ENCODE measurements around the gene ADGRB3. TPM values are rescaled to one million over a fixed set of nuclear protein-coding genes. Genes with fewer than 3 reads are reported as not detected.

ADGRB3 gene
- total RNA-seq, 1 experiment from 2014 or later = not detected

GRCh38 chr6:68637071-68637470 is 2.0 kb downstream of the ADGRB3 start:
- BruUV-seq (replicated peaks) = no TSS peak
- CTCF ChIA-PET = interaction anchor here (0.5 to 1.8 kb wide), 28 partner anchors 9 to 1538 kb away, joined by 3 to 7 read pairs (median 3); no protein-coding TSS in a partner anchor

GRCh38 chr6:68637782-68638181 is 2.7 kb downstream of the ADGRB3 start:
- no peaks in the 10 kb centered on the region for H3K9me3 Mint-ChIP-seq (ENCODE audit: unreplicated experiment)
- CTCF ChIA-PET = interaction anchor here (0.5 to 1.8 kb wide), 22 partner anchors 8 to 1471 kb away, joined by 3 to 7 read pairs (median 3); no protein-coding TSS in a partner anchor
- intact Hi-C loops (cut with micrococcal nuclease) = loop anchor here (1.0 to 5.0 kb wide), 3 partner anchors 141 to 1470 kb away; no protein-coding TSS in a partner anchor
- peaks cover 11% of the 10 kb centered on the region for H3K4me1 Mint-ChIP-seq (ENCODE audit: insufficient read depth, unreplicated experiment)
- H3K27me3 Mint-ChIP-seq (ENCODE audit: insufficient read depth, unreplicated experiment) = peaks cover 99% of the 10 kb centered on the region
- H3K27ac Mint-ChIP-seq (ENCODE audit: low read depth, unreplicated experiment) = no peak overlapping the region
- H3K36me3 Mint-ChIP-seq (ENCODE audit: insufficient read depth, unreplicated experiment) = no peaks in the 10 kb centered on the region
- DNase-seq (ENCODE audit: unreplicated experiment) = no peak
- POLR2A ChIA-PET = interaction anchor here (0.7 kb wide), 1 partner anchor 140 kb away, joined by 4 read pairs; no protein-coding TSS in a partner anchor
- no peak for TF ChIP-seq CTCF (IDR thresholded peaks at IDR 0.05; ENCODE audit: unreplicated experiment)
- BruUV-seq (replicated peaks) = no TSS peak
- no peak overlapping the region for H3K4me3 Mint-ChIP-seq (ENCODE audit: unreplicated experiment)

More at GRCh38 chr6:68637071-68637470, 2.0 kb downstream of the ADGRB3 start:
- peaks cover 11% of the 10 kb centered on the region for H3K4me1 Mint-ChIP-seq (ENCODE audit: insufficient read depth, unreplicated experiment)
- no peak for DNase-seq (ENCODE audit: unreplicated experiment)
- H3K27me3 Mint-ChIP-seq (ENCODE audit: insufficient read depth, unreplicated experiment) = peaks cover 98% of the 10 kb centered on the region
- intact Hi-C loops (cut with micrococcal nuclease) = loop anchor here (5.0 kb wide), 1 partner anchor 1470 kb away; no protein-coding TSS in a partner anchor
- H3K4me3 Mint-ChIP-seq (ENCODE audit: unreplicated experiment) = no peak overlapping the region
- no peak for TF ChIP-seq CTCF (IDR thresholded peaks at IDR 0.05; ENCODE audit: unreplicated experiment)
- no peaks in the 10 kb centered on the region for H3K36me3 Mint-ChIP-seq (ENCODE audit: insufficient read depth, unreplicated experiment)
- POLR2A ChIA-PET = interaction anchor here (0.7 kb wide), 2 partner anchors 141 to 762 kb away, joined by 3 to 4 read pairs; no protein-coding TSS in a partner anchor
- no peak overlapping the region for H3K27ac Mint-ChIP-seq (ENCODE audit: low read depth, unreplicated experiment)
- H3K9me3 Mint-ChIP-seq (ENCODE audit: unreplicated experiment) = no peaks in the 10 kb centered on the region

- CTCF ChIA-PET = interaction anchor here (0.6 to 1.8 kb wide), 13 partner anchors 11 to 1648 kb away, joined by 3 to 6 read pairs (median 3); no protein-coding TSS in a partner anchor
- DNase-seq (ENCODE audit: unreplicated experiment) = peak; percentile 35
- H3K4me1 Mint-ChIP-seq (ENCODE audit: insufficient read depth, unreplicated experiment) = peaks cover 11% of the 10 kb centered on the region
- H3K27me3 Mint-ChIP-seq (ENCODE audit: insufficient read depth, unreplicated experiment) = peaks cover 99% of the 10 kb centered on the region
- no peaks in the 10 kb centered on the region for H3K36me3 Mint-ChIP-seq (ENCODE audit: insufficient read depth, unreplicated experiment)
- no peak overlapping the region for H3K27ac Mint-ChIP-seq (ENCODE audit: low read depth, unreplicated experiment)
- H3K9me3 Mint-ChIP-seq (ENCODE audit: unreplicated experiment) = no peaks in the 10 kb centered on the region
- POLR2A ChIA-PET = interaction anchor here (1.0 kb wide), 1 partner anchor 143 kb away, joined by 3 read pairs; no protein-coding TSS in a partner anchor
- peak; percentile 69 for TF ChIP-seq CTCF (IDR thresholded peaks at IDR 0.05; ENCODE audit: unreplicated experiment)
- intact Hi-C loops (cut with micrococcal nuclease) = loop anchor here (1.0 to 5.0 kb wide), 3 partner anchors 140 to 1469 kb away; no protein-coding TSS in a partner anchor
- no TSS peak for BruUV-seq (replicated peaks)
- no peak overlapping the region for H3K4me3 Mint-ChIP-seq (ENCODE audit: unreplicated experiment)
Observed at GRCh38 chr6:68638230-68638900, 3.3 kb downstream of the ADGRB3 start.

GRCh38 chr6:68639211-68639610 is 4.1 kb downstream of the ADGRB3 start:
- peaks cover 8% of the 10 kb centered on the region for H3K4me1 Mint-ChIP-seq (ENCODE audit: insufficient read depth, unreplicated experiment)
- H3K9me3 Mint-ChIP-seq (ENCODE audit: unreplicated experiment) = no peaks in the 10 kb centered on the region
- ChIA-PET POLR2A (interaction anchor here (1.0 kb wide), 1 partner anchor 142 kb away, joined by 3 read pairs; no protein-coding TSS in a partner anchor), CTCF (interaction anchor here (0.6 to 1.4 kb wide), 7 partner anchors 29 to 1572 kb away, joined by 3 to 6 read pairs (median 3); partner anchors contain the start of gene LMBRD1)
- no peak for DNase-seq (ENCODE audit: unreplicated experiment)
- no peaks in the 10 kb centered on the region for H3K36me3 Mint-ChIP-seq (ENCODE audit: insufficient read depth, unreplicated experiment)
- H3K27ac Mint-ChIP-seq (ENCODE audit: low read depth, unreplicated experiment) = no peak overlapping the region
- TF ChIP-seq CTCF (IDR thresholded peaks at IDR 0.05; ENCODE audit: unreplicated experiment) = no peak
- no peak overlapping the region for H3K4me3 Mint-ChIP-seq (ENCODE audit: unreplicated experiment)
- no TSS peak for BruUV-seq (replicated peaks)
- intact Hi-C loops (cut with micrococcal nuclease) = loop anchor here (5.0 kb wide), 1 partner anchor 1468 kb away; no protein-coding TSS in a partner anchor
- H3K27me3 Mint-ChIP-seq (ENCODE audit: insufficient read depth, unreplicated experiment) = peaks cover 99% of the 10 kb centered on the region
